Brain microvascular endothelial cell (primary cell): ENCODE measurements around the gene ZNF214.

ENCODE experiments used
- DNase-seq: peaks from one replicate; pipeline ENCODE4 v3.0.0-alpha.2; 2020
- H3K27ac ChIP-seq: fragments of 250-450 bp; sonication (Bioruptor Pico); 2 replicates; pipeline ENCODE4 v1.5.1; 2020; ENCODE audit warnings: mild to moderate bottlenecking, moderate library complexity
- H3K27me3 ChIP-seq: fragments of 250-450 bp; sonication (Bioruptor Pico); replicated peaks from 2 replicates; pipeline ENCODE4 v1.5.1; 2020; ENCODE audit warnings: mild to moderate bottlenecking
- H3K36me3 ChIP-seq: fragments of 250-450 bp; sonication (Bioruptor Pico); replicated peaks from 2 replicates; pipeline ENCODE4 v1.5.1; 2020; ENCODE audit warnings: mild to moderate bottlenecking
- H3K4me3 ChIP-seq: 2 replicates; pipeline ENCODE4 v1.5.1; 2011; ENCODE audit warnings: low read depth, mild to moderate bottlenecking, control low read depth, low read length, moderate library complexity
- CTCF ChIP-seq: IDR thresholded peaks from 2 replicates; pipeline ENCODE4 v1.5.1; 2011; ENCODE audit warnings: low read depth, mild to moderate bottlenecking, moderate library complexity, low read length, control low read depth, inconsistent platforms; ENCODE audit errors: missing control alignments
- in situ Hi-C: cut with HindIII; loops from 2 replicates; pipeline ENCODE4 v1.10.0; 2017; ENCODE audit warnings: low sequenced_read_pairs, low pct_ligation_motif_present

Gene ZNF214

GRCh38 chr11:7028141-7028540, 8.0 kb upstream of the ZNF214 start:
- H3K27ac ChIP-seq = no peak overlapping the region
- no peak for DNase-seq
- H3K27me3 ChIP-seq = no peaks in the 10 kb centered on the region
- H3K4me3 ChIP-seq = no peak overlapping the region
- in situ Hi-C loops = no loop called here
- no peaks in the 10 kb centered on the region for H3K36me3 ChIP-seq
- no peak for TF ChIP-seq CTCF

GRCh38 chr11:7021318-7021717, 1.2 kb upstream of the ZNF214 start:
- in situ Hi-C loops = no loop called here
- Histone ChIP-seq H3K4me3 (no peak overlapping the region), H3K36me3 (no peaks in the 10 kb centered on the region), H3K27ac (no peak overlapping the region), H3K27me3 (no peaks in the 10 kb centered on the region)
- DNase-seq = no peak
- no peak for TF ChIP-seq CTCF

DNA sequence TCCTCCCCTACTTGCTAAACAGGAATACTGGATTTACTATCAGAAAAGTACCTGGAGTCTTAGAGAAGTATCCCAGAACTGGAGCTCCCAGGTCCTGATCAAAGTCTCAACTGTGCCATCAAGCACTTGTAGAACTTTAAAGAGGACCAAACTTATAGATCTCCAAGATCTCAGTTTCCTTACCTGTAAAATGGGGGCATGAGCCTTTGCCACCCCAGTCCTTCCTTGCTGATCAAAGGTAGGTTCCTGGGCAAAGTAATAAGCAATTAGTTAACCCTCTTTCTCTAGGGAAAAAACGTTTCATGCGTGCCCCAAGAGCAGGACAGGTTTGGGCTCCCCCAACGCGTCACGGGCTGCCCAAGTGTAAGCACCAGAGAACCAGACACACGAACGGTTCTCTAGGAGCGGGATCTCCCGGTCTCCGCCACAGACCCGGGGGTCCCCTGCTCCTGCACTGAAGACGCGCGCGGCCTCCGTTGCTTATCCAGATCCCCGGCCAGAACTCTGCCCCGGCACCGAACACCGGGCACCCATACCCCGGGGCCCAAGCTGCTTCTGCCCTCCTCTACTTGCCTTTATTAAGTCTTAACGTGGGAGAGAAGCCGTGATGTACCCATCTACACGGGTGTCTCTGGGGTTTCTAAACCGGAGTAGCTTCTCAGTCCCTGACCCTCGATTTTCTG, 505 bp downstream of the ZNF214 start:
- Histone ChIP-seq H3K27ac (peak overlapping the region; percentile 18), H3K4me3 (peak overlapping the region; percentile 89), H3K36me3 (no peaks in the 10 kb centered on the region), H3K27me3 (no peaks in the 10 kb centered on the region)
- in situ Hi-C loops = no loop called here
- no peak for TF ChIP-seq CTCF
- DNase-seq = peak; percentile 5

DNA sequence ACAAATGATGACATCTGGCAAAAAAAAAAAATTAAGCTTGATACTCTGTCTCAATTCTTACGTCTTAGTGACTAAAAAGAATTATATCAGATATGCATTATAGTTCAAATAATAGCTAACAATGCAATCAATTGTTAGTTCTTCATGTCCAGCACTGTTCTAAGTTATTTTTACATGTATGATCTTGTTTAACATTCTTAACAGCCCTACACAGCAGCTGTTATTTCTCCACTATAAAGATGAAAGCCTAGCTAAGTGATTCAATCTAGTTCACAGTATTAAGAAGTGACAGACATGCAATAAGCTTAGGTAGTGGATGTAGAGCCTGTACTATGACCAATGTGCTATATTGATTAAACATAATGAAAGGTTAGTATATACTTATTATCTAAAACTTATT, 4.1 kb downstream of the ZNF214 start:
- DNase-seq = no peak
- H3K36me3 ChIP-seq = no peaks in the 10 kb centered on the region
- in situ Hi-C loops = no loop called here
- no peaks in the 10 kb centered on the region for H3K27me3 ChIP-seq
- no peak overlapping the region for H3K4me3 ChIP-seq
- TF ChIP-seq CTCF = no peak
- no peak overlapping the region for H3K27ac ChIP-seq

GRCh38 chr11:7014118-7014517, 6.0 kb downstream of the ZNF214 start:
- no peak overlapping the region for H3K27ac ChIP-seq
- no peak overlapping the region for H3K4me3 ChIP-seq
- H3K36me3 ChIP-seq = no peaks in the 10 kb centered on the region
- TF ChIP-seq CTCF = no peak
- DNase-seq = no peak
- in situ Hi-C loops = no loop called here
- no peaks in the 10 kb centered on the region for H3K27me3 ChIP-seq

- TF ChIP-seq CTCF = no peak
- Histone ChIP-seq H3K36me3 (no peaks in the 10 kb centered on the region), H3K27me3 (no peaks in the 10 kb centered on the region), H3K27ac (no peak overlapping the region), H3K4me3 (no peak overlapping the region)
- in situ Hi-C loops = no loop called here
- DNase-seq = peak; percentile 60
Observed at GRCh38 chr11:7004482-7004881, 15.7 kb downstream of the ZNF214 start.
